Right lobe of liver (tissue), 6 donors: ENCODE results near the gene CD3E. TPM values are rescaled to one million over a fixed set of nuclear protein-coding genes. Genes with fewer than 3 reads are reported as not detected.

ENCODE experiments used
- ATAC-seq, 4 donors: fragments of 200-7000 bp; cut with Tn5 transposase; one replicate each; pipeline ENCODE4 v1.9.1; 2020; ENCODE audit warnings: mild to moderate bottlenecking in 4 of 4, moderate library complexity in 4 of 4
- DNase-seq, 3 donors: peaks; one replicate each; pipeline ENCODE4 v3.0.0-alpha.2; 2020
- H3K27ac ChIP-seq, 3 donors: fragments of 200-600 bp; one replicate each; pipeline ENCODE4 v1.8.0; 2022
- H3K27me3 ChIP-seq, 2 donors: fragments of 200-600 bp; one replicate each; pipeline ENCODE4 v1.8.0; 2022
- H3K36me3 ChIP-seq, 4 donors: fragments of 200-600 bp; sonication (generic) in 1 of 4; one replicate each; pipeline versions ENCODE4 v1.5.1 to v1.8.0; 2017 to 2022; ENCODE audit warnings: control low read depth in 1 of 4
- H3K4me1 ChIP-seq, 4 donors: fragments of 200-600 bp; sonication (generic) in 1 of 4; one replicate each; pipeline versions ENCODE4 v1.5.1 to v1.8.0; 2017 to 2022; ENCODE audit warnings: control low read depth in 1 of 4
- H3K4me3 ChIP-seq, 3 donors: fragments of 200-600 bp; one replicate each; pipeline ENCODE4 v1.8.0; 2022
- H3K9me3 ChIP-seq, 4 donors: fragments of 200-600 bp; sonication (generic) in 1 of 4; one replicate each; pipeline versions ENCODE4 v1.5.1 to v1.8.0; 2017 to 2022; ENCODE audit warnings: control low read depth in 1 of 4
- POLR2A ChIP-seq: fragments of 450-650 bp; IDR thresholded peaks from one replicate; pipeline ENCODE4 v1.6.1; 2017; ENCODE audit warnings: antibody characterized with exemption, mild to moderate bottlenecking
- WGBS: methylation state at CpG from one replicate; pipeline ENCODE4 v1.1.6; 2018; ENCODE audit warnings: low coverage, low lambda C conversion rate; ENCODE audit not compliant: insufficient coverage; ENCODE audit errors: missing lambda C conversion rate; 5-methylcytosine and 5-hydroxymethylcytosine counted together
- intact Hi-C, 2 donors: fragments of 100-400 bp; cut with DNase I; formaldehyde crosslinking; loops; one replicate each; pipeline versions ENCODE4 v1.11.2 to v1.14.1; 2022
- total RNA-seq, 6 experiments: library from RNA; depleted of rRNA in 2 of 6; stranded (reverse); fragments of >200 nt in 2 of 6; fragmentation: NEBNext Ultra II Directional in 3 of 6; extraction: Animal tissue kit (Norgen Biotek cat#: 25700) in 3 of 6; gene quantifications; one replicate each; pipeline versions ENCODE4 v1.1.0 to v1.2.4, GENCODE V29; 2016 to 2023
- TF ChIP-seq, protein P1 (sequence below), 4 donors: fragments of 200-600 bp in 3 of 4; fragments of 450-650 bp in 1 of 4; IDR thresholded peaks; one replicate each; pipeline versions ENCODE4 v1.5.1 to v1.8.0; 2016 to 2022; ENCODE audit warnings: antibody characterized with exemption in 4 of 4, mild to moderate bottlenecking in 2 of 4
- donor health status: DM: no; HTN: yes; CAD: no.
- donor health status: DM: no; HTN: no; CAD: no.
- donor health status: DM: no; HTN: no; CAD: no.
- donor health status: DM: no; HTN: yes; CAD: no.
- donor health status: DM: no; HTN: yes; CAD: no.

Gene CD3E
- total RNA-seq, 6 experiments from 2014 or later, result 0.55 to 1.5 (median 0.90) TPM

DNA sequence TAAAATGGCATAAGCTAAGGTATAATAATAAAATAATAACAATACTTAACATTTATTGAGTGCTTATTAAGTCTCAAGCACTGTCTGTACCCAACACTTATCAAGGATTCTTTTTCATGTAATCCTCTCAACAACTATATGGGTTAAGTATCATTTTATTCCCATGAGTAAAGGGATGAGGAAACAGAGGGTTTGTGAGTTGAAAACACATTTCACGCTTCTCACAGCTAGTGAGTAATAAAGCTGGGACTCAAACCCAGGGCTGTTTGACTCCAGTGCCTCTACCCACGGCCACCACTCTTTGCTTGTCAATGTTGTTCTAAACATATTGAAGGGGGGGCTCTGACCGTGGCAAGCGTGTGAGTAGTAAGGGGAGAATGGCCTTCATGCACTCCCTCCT, 8.7 kb downstream of the CD3E start:
- Histone ChIP-seq H3K4me1 (peaks cover 0 to 5% (median 2%) of the 10 kb centered on the region in 4 donors), H3K36me3 (no peaks in the 10 kb centered on the region), H3K4me3 (no peak overlapping the region), H3K27me3 (no peaks in the 10 kb centered on the region), H3K9me3 (no peaks in the 10 kb centered on the region), H3K27ac (no peak overlapping the region)
- WGBS, result 62% methylated on average over 3 of the region's 4 CpGs
- intact Hi-C loops, result no loop called here
- ATAC-seq (no peak), DNase-seq (no peak)
- TF ChIP-seq, protein P1, sequence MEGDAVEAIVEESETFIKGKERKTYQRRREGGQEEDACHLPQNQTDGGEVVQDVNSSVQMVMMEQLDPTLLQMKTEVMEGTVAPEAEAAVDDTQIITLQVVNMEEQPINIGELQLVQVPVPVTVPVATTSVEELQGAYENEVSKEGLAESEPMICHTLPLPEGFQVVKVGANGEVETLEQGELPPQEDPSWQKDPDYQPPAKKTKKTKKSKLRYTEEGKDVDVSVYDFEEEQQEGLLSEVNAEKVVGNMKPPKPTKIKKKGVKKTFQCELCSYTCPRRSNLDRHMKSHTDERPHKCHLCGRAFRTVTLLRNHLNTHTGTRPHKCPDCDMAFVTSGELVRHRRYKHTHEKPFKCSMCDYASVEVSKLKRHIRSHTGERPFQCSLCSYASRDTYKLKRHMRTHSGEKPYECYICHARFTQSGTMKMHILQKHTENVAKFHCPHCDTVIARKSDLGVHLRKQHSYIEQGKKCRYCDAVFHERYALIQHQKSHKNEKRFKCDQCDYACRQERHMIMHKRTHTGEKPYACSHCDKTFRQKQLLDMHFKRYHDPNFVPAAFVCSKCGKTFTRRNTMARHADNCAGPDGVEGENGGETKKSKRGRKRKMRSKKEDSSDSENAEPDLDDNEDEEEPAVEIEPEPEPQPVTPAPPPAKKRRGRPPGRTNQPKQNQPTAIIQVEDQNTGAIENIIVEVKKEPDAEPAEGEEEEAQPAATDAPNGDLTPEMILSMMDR (IDR thresholded peaks at IDR 0.05), result no peak
- no peak for TF ChIP-seq POLR2A

DNA sequence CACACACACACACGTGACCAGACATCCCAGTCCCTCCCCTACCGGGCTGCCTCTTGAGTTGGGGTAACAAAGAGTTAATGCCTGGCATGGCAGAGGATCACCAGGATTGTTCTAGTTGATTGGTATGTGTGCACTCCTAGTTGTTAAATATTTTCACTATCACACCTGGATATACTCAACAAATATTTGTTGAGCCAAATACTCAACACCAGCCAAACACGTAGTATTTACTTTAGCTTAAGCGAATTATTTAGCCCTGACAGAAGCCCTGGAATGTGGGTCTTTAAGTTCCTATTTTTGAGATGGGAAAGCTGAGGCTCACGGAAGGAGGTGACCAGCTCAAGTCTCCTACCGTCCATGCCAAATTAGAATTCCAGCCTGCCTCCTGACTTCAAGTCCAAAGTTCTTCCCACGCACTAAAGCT, 10.5 kb downstream of the CD3E start:
- 48% methylated on average over 7 of the region's 7 CpGs for WGBS

DNA sequence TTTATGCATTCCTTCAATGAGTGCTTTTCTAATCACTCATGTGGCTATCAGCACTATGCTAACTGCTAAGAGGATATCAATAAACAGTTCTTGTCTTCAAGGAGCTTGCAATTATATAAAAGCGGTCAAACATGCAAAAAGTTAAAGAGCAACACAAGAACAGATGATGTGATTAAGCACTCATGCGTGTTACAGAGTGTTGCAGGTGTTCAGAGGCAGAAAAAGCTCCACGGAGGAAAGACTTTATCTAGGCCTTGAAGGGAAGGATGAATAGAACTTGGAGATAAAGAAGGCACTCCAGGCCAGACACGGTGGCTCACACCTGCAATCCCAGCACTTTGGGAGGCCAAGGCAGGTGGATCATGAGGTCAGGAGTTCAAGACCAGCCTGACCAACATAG, 13.6 kb downstream of the CD3E start:
- Histone ChIP-seq H3K36me3 (no peaks in the 10 kb centered on the region), H3K9me3 (no peaks in the 10 kb centered on the region), H3K4me1 (peaks cover 0 to 19% (median 9%) of the 10 kb centered on the region in 4 donors), H3K27me3 (no peaks in the 10 kb centered on the region), H3K4me3 (no peak overlapping the region), H3K27ac (no peak overlapping the region)
- no peak for TF ChIP-seq POLR2A
- TF ChIP-seq, protein P1 (IDR thresholded peaks at IDR 0.05), result no peak
- ATAC-seq (no peak), DNase-seq (no peak)
- intact Hi-C loops, result no loop called here
- WGBS, result 86% methylated on average over 4 of the region's 4 CpGs

More for the DNA sequence above, 10.5 kb downstream of the CD3E start:
- ATAC-seq, result peak; percentile 38 to 75 (median 51)
- TF ChIP-seq POLR2A, result no peak
- TF ChIP-seq, protein P1 (IDR thresholded peaks at IDR 0.05), result no peak
- Histone ChIP-seq H3K27ac (no peak overlapping the region), H3K9me3 (no peaks in the 10 kb centered on the region), H3K27me3 (no peaks in the 10 kb centered on the region), H3K4me3 (no peak overlapping the region), H3K36me3 (no peaks in the 10 kb centered on the region), H3K4me1 (peaks cover 0 to 5% (median 2%) of the 10 kb centered on the region in 4 donors)
- DNase-seq, result no peak
- intact Hi-C loops, result no loop called here

DNA sequence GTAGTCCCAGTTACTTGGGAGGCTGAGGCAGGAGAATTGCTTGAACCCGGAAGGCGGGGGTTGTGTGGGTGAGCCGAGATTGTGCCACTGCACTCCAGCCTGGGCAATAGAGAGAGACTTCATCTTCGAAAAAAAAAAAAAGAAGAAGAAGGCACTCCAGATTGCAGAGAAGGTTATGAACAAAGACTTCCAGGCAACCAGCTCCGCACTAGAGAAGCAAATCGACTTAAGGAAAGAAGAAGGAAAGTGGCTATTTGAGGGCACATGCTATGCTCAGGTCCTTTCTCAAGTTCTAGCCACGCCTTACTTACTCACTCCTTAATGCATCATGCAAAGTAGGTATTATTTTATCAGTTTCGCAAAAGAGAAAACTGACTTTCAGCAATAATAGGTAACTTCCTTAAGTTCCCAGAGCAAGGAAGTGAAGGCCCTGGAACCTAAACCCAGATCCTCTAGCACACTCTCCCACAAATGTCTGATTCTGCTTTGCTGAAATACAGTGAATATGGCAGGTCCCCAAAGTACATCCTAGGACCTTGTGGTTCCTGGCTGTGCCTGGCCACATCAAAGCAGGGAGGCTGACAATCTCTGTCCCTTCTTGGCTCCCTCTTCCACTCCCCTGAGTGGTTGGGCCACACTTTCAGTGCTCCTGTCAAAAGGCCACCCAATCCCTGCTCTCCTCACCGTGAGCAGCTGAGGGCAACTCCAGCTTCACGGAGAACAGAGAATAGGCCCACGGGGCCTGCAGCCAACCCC, 14.2 kb downstream of the CD3E start:
- no peaks in the 10 kb centered on the region for H3K27me3 ChIP-seq
- H3K27ac ChIP-seq, result no peak overlapping the region
- H3K4me3 ChIP-seq, result no peak overlapping the region
- 78% methylated on average over 10 of the region's 11 CpGs for WGBS
- H3K9me3 ChIP-seq, result no peaks in the 10 kb centered on the region
- H3K36me3 ChIP-seq, result no peaks in the 10 kb centered on the region
- DNase-seq (no peak), ATAC-seq (no peak)
- peaks cover 0 to 19% (median 9%) of the 10 kb centered on the region in 4 donors for H3K4me1 ChIP-seq
- TF ChIP-seq POLR2A, result no peak
- TF ChIP-seq, protein P1 (IDR thresholded peaks at IDR 0.05), result no peak
- intact Hi-C loops, result no loop called here
